ENCODE data around the gene GPR85. TPM values are rescaled to one million over a fixed set of nuclear protein-coding genes. Genes with fewer than 3 reads are reported as not detected.
"Not testable (repeated sequence)": the region's sequence is repeated elsewhere in the genome, so short reads cannot be mapped to it uniquely, and the experiment has no call there.

GPR85 gene
- total and polyA plus RNA-seq, 8 donors, result 0.82 to 2.7 (median 1.4) TPM

GRCh38 chr7:113062499-113062898, 24.1 kb downstream of the GPR85 start:
- DNase-seq, result no peak
- TF ChIP-seq CTCF (IDR thresholded peaks at IDR 0.05), result no peak
- intact Hi-C loops (cut with DNase I), result no loop called here

GRCh38 chr7:113060100-113060499, 26.5 kb downstream of the GPR85 start:
- Histone ChIP-seq H3K4me3 (no peak overlapping the region), H3K9me3 (no peaks in the 10 kb centered on the region), H3K4me1 (no peaks in the 10 kb centered on the region), H3K27ac (no peak overlapping the region), H3K36me3 (no peaks in the 10 kb centered on the region), H3K27me3 (no peaks in the 10 kb centered on the region)
- no peak for TF ChIP-seq CTCF (IDR thresholded peaks at IDR 0.05)
- intact Hi-C loops (cut with DNase I), result no loop called here
- DNase-seq (no peak), ATAC-seq (no peak)

More at GRCh38 chr7:113062499-113062898, 24.1 kb downstream of the GPR85 start:
- no peaks in the 10 kb centered on the region for H3K27me3 ChIP-seq
- no peak overlapping the region for H3K27ac ChIP-seq
- H3K36me3 ChIP-seq, result no peaks in the 10 kb centered on the region
- H3K9me3 ChIP-seq, result no peaks in the 10 kb centered on the region
- no peak for ATAC-seq
- H3K4me1 ChIP-seq, result no peaks in the 10 kb centered on the region
- H3K4me3 ChIP-seq, result no peak overlapping the region

- DNase-seq (no peak), ATAC-seq (no peak)
- Histone ChIP-seq H3K9me3 (peaks cover 0 to 4% of the 10 kb centered on the region in 2 donors), H3K4me3 (no peak overlapping the region), H3K27ac (no peak overlapping the region), H3K36me3 (no peaks in the 10 kb centered on the region), H3K27me3 (no peaks in the 10 kb centered on the region), H3K4me1 (no peaks in the 10 kb centered on the region)
- no peak for TF ChIP-seq CTCF (IDR thresholded peaks at IDR 0.05)
- intact Hi-C loops (cut with DNase I), result no loop called here
Observed at GRCh38 chr7:113054938-113055337, 31.7 kb downstream of the GPR85 start.

- H3K27me3 ChIP-seq; ATAC-seq; intact Hi-C loops (cut with DNase I); H3K9me3 ChIP-seq; H3K4me1 ChIP-seq; DNase-seq; H3K4me3 ChIP-seq; H3K36me3 ChIP-seq; H3K27ac ChIP-seq: not testable (repeated sequence)
Observed at GRCh38 chr7:113054272-113054671, 32.4 kb downstream of the GPR85 start.

GRCh38 chr7:113049221-113049620, 37.4 kb downstream of the GPR85 start:
- H3K4me3 ChIP-seq; intact Hi-C loops (cut with DNase I); DNase-seq; H3K9me3 ChIP-seq; H3K27me3 ChIP-seq; H3K36me3 ChIP-seq; H3K27ac ChIP-seq; ATAC-seq; H3K4me1 ChIP-seq: not testable (repeated sequence)

- DNase-seq, result no peak
- peaks cover 0 to 5% of the 10 kb centered on the region in 2 donors for H3K9me3 ChIP-seq
- no peak for TF ChIP-seq CTCF (IDR thresholded peaks at IDR 0.05)
Observed at GRCh38 chr7:113046453-113046852, 40.2 kb downstream of the GPR85 start.

More at GRCh38 chr7:113046453-113046852, 40.2 kb downstream of the GPR85 start:
- ATAC-seq, result no peak
- H3K27ac ChIP-seq, result no peak overlapping the region
- no peaks in the 10 kb centered on the region for H3K27me3 ChIP-seq
- H3K36me3 ChIP-seq, result no peaks in the 10 kb centered on the region
- intact Hi-C loops (cut with DNase I), result no loop called here
- no peak overlapping the region for H3K4me3 ChIP-seq
- H3K4me1 ChIP-seq, result no peaks in the 10 kb centered on the region
